Liver (tissue), 9 donors: ENCODE data around the gene CMTM1. TPM values are rescaled to one million over a fixed set of nuclear protein-coding genes. Genes with fewer than 3 reads are reported as not detected.

ENCODE experiments used
- DNase-seq: peaks from one replicate; pipeline ENCODE4 v3.0.0-alpha.2; 2017; ENCODE audit warnings: low spot score
- H3K27ac ChIP-seq, 2 donors: one replicate each; pipeline ENCODE4 v1.7.0; 2013; ENCODE audit warnings: inconsistent platforms in 2 of 2, low read length in 2 of 2, control low read depth in 1 of 2, low read depth in 1 of 2, mild to moderate bottlenecking in 1 of 2
- H3K27me3 ChIP-seq, 4 donors: one replicate each; pipeline versions ENCODE4 v1.6.1 to v1.7.0; 2013; ENCODE audit warnings: low read length in 3 of 4, inconsistent platforms in 1 of 4, mild to moderate bottlenecking in 1 of 4, moderate library complexity in 1 of 4; ENCODE audit not compliant: control insufficient read depth in 4 of 4, insufficient read depth in 4 of 4
- H3K36me3 ChIP-seq, 4 donors: one replicate each; pipeline versions ENCODE4 v1.6.1 to v1.7.0; 2013; ENCODE audit warnings: low read length in 3 of 4, mild to moderate bottlenecking in 3 of 4, low read depth in 1 of 4, moderate library complexity in 1 of 4; ENCODE audit not compliant: control insufficient read depth in 4 of 4, insufficient read depth in 3 of 4
- H3K4me1 ChIP-seq, 4 donors: one replicate each; pipeline versions ENCODE4 v1.6.1 to v1.7.0; 2013; ENCODE audit warnings: low read length in 3 of 4, mild to moderate bottlenecking in 3 of 4, moderate library complexity in 1 of 4; ENCODE audit not compliant: control insufficient read depth in 4 of 4, insufficient read depth in 4 of 4
- H3K4me3 ChIP-seq, 3 donors: one replicate each; pipeline versions ENCODE4 v1.6.1 to v1.7.0; 2013; ENCODE audit warnings: low read length in 3 of 3, control low read depth in 1 of 3, low read depth in 1 of 3, mild to moderate bottlenecking in 1 of 3
- H3K9ac ChIP-seq, 2 donors: one replicate each; pipeline ENCODE4 v1.7.0; 2013; ENCODE audit warnings: low read length in 2 of 2, mild to moderate bottlenecking in 2 of 2, moderate library complexity in 2 of 2, control low read depth in 1 of 2, low read depth in 1 of 2
- H3K9me3 ChIP-seq, 4 donors: one replicate each; pipeline versions ENCODE4 v1.6.1 to v1.7.0; 2013; ENCODE audit warnings: low read length in 3 of 4; ENCODE audit not compliant: control insufficient read depth in 4 of 4
- ATF3 ChIP-seq: IDR thresholded peaks from 2 replicates; pipeline ENCODE4 v1.6.1; 2016; ENCODE audit warnings: antibody characterized with exemption
- CTCF ChIP-seq: fragments of 150-350 bp; IDR thresholded peaks from 2 replicates; pipeline ENCODE4 v1.5.1; 2017; ENCODE audit warnings: improper control_type of control experiment, low read depth, low read length; ENCODE audit not compliant: missing input control
- EGR1 ChIP-seq, 2 donors: IDR thresholded peaks; 2 replicates each; pipeline ENCODE4 v1.6.1; 2016 to 2018; ENCODE audit warnings: antibody characterized with exemption in 2 of 2, low read depth in 2 of 2
- FOXA1 ChIP-seq: IDR thresholded peaks from 2 replicates; pipeline ENCODE4 v1.6.1; 2016; ENCODE audit warnings: antibody characterized with exemption
- FOXA2 ChIP-seq: IDR thresholded peaks from 2 replicates; pipeline ENCODE4 v1.6.1; 2016; ENCODE audit warnings: antibody characterized with exemption
- GABPA ChIP-seq, 2 donors: IDR thresholded peaks in 1 of 2; conservative IDR thresholded peaks in 1 of 2; 2 replicates each; pipeline ENCODE4 v1.6.1; 2016; ENCODE audit warnings: antibody characterized with exemption in 2 of 2, mild to moderate bottlenecking in 1 of 2, moderate library complexity in 1 of 2
- HNF4A ChIP-seq, 2 donors: conservative IDR thresholded peaks; 2 replicates each; pipeline ENCODE4 v1.6.1; 2016; ENCODE audit warnings: antibody characterized with exemption in 2 of 2, mild to moderate bottlenecking in 2 of 2
- HNF4G ChIP-seq: IDR thresholded peaks from 2 replicates; pipeline ENCODE4 v1.6.1; 2016; ENCODE audit warnings: antibody characterized with exemption
- JUND ChIP-seq, 2 donors: IDR thresholded peaks; 2 replicates each; pipeline ENCODE4 v1.6.1; 2016; ENCODE audit warnings: antibody characterized with exemption in 2 of 2
- MAX ChIP-seq: IDR thresholded peaks from 2 replicates; pipeline ENCODE4 v1.6.1; 2016; ENCODE audit warnings: antibody characterized with exemption
- NR2F2 ChIP-seq: IDR thresholded peaks from 2 replicates; pipeline ENCODE4 v1.6.1; 2016; ENCODE audit warnings: antibody characterized with exemption
- RAD21 ChIP-seq, 2 donors: IDR thresholded peaks; 2 replicates each; pipeline ENCODE4 v1.6.1; 2016; ENCODE audit warnings: antibody characterized with exemption in 2 of 2, mild to moderate bottlenecking in 2 of 2
- REST ChIP-seq: IDR thresholded peaks from 2 replicates; pipeline ENCODE4 v1.6.1; 2016; ENCODE audit warnings: antibody characterized with exemption, mild to moderate bottlenecking
- RXRA ChIP-seq, 2 donors: IDR thresholded peaks; 2 replicates each; pipeline ENCODE4 v1.6.1; 2017 to 2018; ENCODE audit warnings: antibody characterized with exemption in 2 of 2, mild to moderate bottlenecking in 1 of 2
- SP1 ChIP-seq: IDR thresholded peaks from 2 replicates; pipeline ENCODE4 v1.6.1; 2018; ENCODE audit warnings: antibody characterized with exemption, mild to moderate bottlenecking
- TAF1 ChIP-seq: conservative IDR thresholded peaks from 2 replicates; pipeline ENCODE4 v1.6.1; 2016; ENCODE audit warnings: antibody characterized with exemption, mild to moderate bottlenecking
- YY1 ChIP-seq: IDR thresholded peaks from 2 replicates; pipeline ENCODE4 v1.6.1; 2016; ENCODE audit warnings: antibody characterized with exemption, mild to moderate bottlenecking
- ZBTB33 ChIP-seq: IDR thresholded peaks from 2 replicates; pipeline ENCODE4 v1.6.1; 2016; ENCODE audit warnings: antibody characterized with exemption
- WGBS: extraction: QIAGEN DNeasy Blood & Tissue Kit; methylation state at CpG from one replicate; pipeline ENCODE4 v1.1.7; 2013; 5-methylcytosine and 5-hydroxymethylcytosine counted together
- polyA plus RNA-seq, 2 donors: library from polyadenylated mRNA; stranded (reverse) in 1 of 2; unstranded in 1 of 2; fragments of 200-250 nt in 1 of 2; fragments of >200 nt in 1 of 2; fragmentation: Nextera tagmentation in 1 of 2; extraction: Ambion mirVana in 1 of 2; gene quantifications; one replicate each; pipeline versions ENCODE4 v1.2.1 to v1.2.3, GENCODE V29; 2013 to 2015
- total RNA-seq, 2 donors: library from RNA; depleted of rRNA; stranded (reverse); fragments of >200 nt; gene quantifications; one replicate each; pipeline ENCODE4 v1.2.3, GENCODE V29; 2014
- donor health status: healthy.
- donor health status: healthy.
- donor health status: healthy.
- donor health status: healthy.
- donor health status: healthy.

Gene CMTM1
- total and polyA plus RNA-seq, 4 donors: 0.32 to 0.84 (median 0.49) TPM

GRCh38 chr16:66554021-66554420, 12.2 kb upstream of the CMTM1 start (continued):
- TF ChIP-seq ATF3 (no peak), RAD21 (IDR thresholded peaks at IDR 0.05) (no peak), CTCF (no peak), HNF4A (conservative IDR thresholded peaks at IDR 0.05) (no peak)

GRCh38 chr16:66554495-66554894, 11.7 kb upstream of the CMTM1 start:
- H3K4me3 ChIP-seq: no peak overlapping the region

More at GRCh38 chr16:66554495-66554894, 11.7 kb upstream of the CMTM1 start:
- DNase-seq: no peak
- TF ChIP-seq MAX: no peak
- TF ChIP-seq TAF1: no peak
- TF ChIP-seq YY1: no peak
- TF ChIP-seq CTCF: no peak
- no peak for TF ChIP-seq EGR1 (IDR thresholded peaks at IDR 0.05; ENCODE audit: low read depth in 2 of 2)
- no peak for TF ChIP-seq FOXA1
- no peak for TF ChIP-seq FOXA2
- no peak for TF ChIP-seq REST
- no peak for TF ChIP-seq RXRA (IDR thresholded peaks at IDR 0.05)
- no peak for TF ChIP-seq HNF4A (conservative IDR thresholded peaks at IDR 0.05)
- no peak for TF ChIP-seq ATF3
- no peak for TF ChIP-seq JUND (IDR thresholded peaks at IDR 0.05)
- no peak for TF ChIP-seq SP1
- no peak for TF ChIP-seq HNF4G
- no peak for TF ChIP-seq GABPA (IDR thresholded peaks at IDR 0.05 in 1 of 2, conservative IDR thresholded peaks at IDR 0.05 in 1 of 2)
- no peak for TF ChIP-seq RAD21 (IDR thresholded peaks at IDR 0.05)
- no peak for TF ChIP-seq ZBTB33
- TF ChIP-seq NR2F2: no peak
- WGBS: 95% methylated on average over 6 of the region's 6 CpGs
- H3K4me1 ChIP-seq: peaks cover 2 to 26% (median 13%) of the 10 kb centered on the region in 4 donors
- H3K9me3 ChIP-seq: no peaks in the 10 kb centered on the region
- peaks cover 0 to 2% (median 0%) of the 10 kb centered on the region in 4 donors for H3K36me3 ChIP-seq
- no peak overlapping the region for H3K9ac ChIP-seq
- H3K27ac ChIP-seq: no peak overlapping the region
- H3K27me3 ChIP-seq: no peaks in the 10 kb centered on the region
